Measurements from ENCODE around the gene CYBC1. TPM values are rescaled to one million over a fixed set of nuclear protein-coding genes. Genes with fewer than 3 reads are reported as not detected.

CYBC1 gene
- total and polyA plus RNA-seq, 9 of the 15 experiments (the other 6 are each of a cell fraction or from before 2014, with no cell fraction given) = 1.3 to 71.8 (median 49.9) TPM

DNA sequence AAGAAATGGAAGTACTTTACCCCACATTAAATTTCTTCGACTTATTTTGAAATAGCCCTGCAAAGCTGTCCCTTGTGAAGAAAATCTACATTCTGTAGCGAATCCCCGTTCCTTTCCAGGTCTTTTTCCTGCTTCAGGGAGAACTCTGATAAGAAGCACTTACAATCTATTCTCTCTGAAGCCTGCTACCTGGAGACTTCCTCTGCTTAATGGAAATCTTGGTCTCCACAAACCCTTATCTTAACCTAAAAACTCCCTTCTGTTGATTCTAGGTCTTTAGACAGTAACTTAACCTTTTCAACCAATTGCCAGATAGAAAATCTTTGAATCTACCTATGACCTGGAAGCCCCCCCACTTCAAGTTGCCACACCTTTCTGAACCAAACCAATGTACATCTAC, 1.6 kb upstream of the CYBC1 start (continued):
- TF ChIP-seq VEZF1 (CRISPR knock-in tag; IDR thresholded peaks at IDR 0.05) = peak; percentile 16; the same call in 1 of the 2 replicates

DNA sequence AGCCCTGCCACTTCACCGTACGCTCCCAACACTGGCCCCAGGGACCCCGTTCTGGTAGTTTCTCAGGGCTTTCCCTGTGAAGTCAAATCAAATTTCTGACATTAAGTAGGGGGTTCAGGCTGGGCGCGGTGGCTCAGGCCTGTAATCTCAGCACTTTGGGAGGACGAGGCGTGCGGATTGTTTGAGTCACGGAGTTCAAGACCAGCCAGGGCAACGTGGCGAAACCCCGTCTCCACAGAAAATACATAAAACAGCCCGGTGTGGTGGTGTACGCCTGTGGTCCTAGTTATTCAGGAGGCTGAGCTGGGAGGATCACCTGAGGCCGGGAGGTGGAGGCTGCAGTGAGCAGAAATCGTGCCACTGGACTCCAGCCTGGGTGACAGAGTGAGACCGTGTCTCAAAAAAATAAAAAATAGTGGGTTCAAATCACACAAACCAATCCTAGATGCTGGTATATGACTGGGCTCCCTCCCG, 632 bp downstream of the CYBC1 start:
- peaks cover 21 to 57% of the 10 kb centered on the region in 2 experiments for H3K4me1 ChIP-seq (replicated peaks in 1 of 2; ENCODE audit: control insufficient read depth in 2 of 2, insufficient read depth in 2 of 2, low read length in 2 of 2)
- DNase-seq (ENCODE audit: extremely low read depth in 1 of 4, low spot score in 3 of 4) = no peak
- H3K9ac ChIP-seq (ENCODE audit: insufficient read depth in 1 of 2, low read depth in 2 of 2, low read length in 2 of 2) = peak overlapping the region; percentile 85 to 99
- no peaks in the 10 kb centered on the region for H4K20me1 ChIP-seq (replicated peaks; ENCODE audit: control insufficient read depth, insufficient read depth, low read length)
- no peak for TF ChIP-seq E2F8 (IDR thresholded peaks at IDR 0.05; ENCODE audit: low read depth, partially characterized antibody)
- no peak for TF ChIP-seq NFATC3 (IDR thresholded peaks at IDR 0.05)
- TF ChIP-seq TCF7 (IDR thresholded peaks at IDR 0.05; ENCODE audit: borderline replicate concordance) = no peak
- 0 out of 2 replicates have a peak, but pooled peaks have one; percentile 30 for TF ChIP-seq ATF6 (CRISPR knock-in tag; IDR thresholded peaks at IDR 0.05)
- 0 out of 2 replicates have a peak, but pooled peaks have one; percentile 26 for TF ChIP-seq DPF2 (IDR thresholded peaks at IDR 0.05)
- TF ChIP-seq ZC3H4 (CRISPR knock-in tag; IDR thresholded peaks at IDR 0.05; ENCODE audit: borderline replicate concordance) = no peak; the same call in 1 of the 2 replicates
- TF ChIP-seq CREBBP (IDR thresholded peaks at IDR 0.05; ENCODE audit: low read depth, low read length) = no peak
- no peak for TF ChIP-seq DDX20 (tag; IDR thresholded peaks at IDR 0.05; ENCODE audit: low read depth)
- TF ChIP-seq ZNF12 (CRISPR knock-in tag; IDR thresholded peaks at IDR 0.05) = 0 out of 2 replicates have a peak, but pooled peaks have one; percentile 23
- no peak for TF ChIP-seq LCOR (CRISPR knock-in tag; IDR thresholded peaks at IDR 0.05)
- H2AFZ ChIP-seq (ENCODE audit: low read depth, low read length) = peak overlapping the region; percentile 93
- intact Hi-C loops (cut with micrococcal nuclease) = no loop called here
- CTCF ChIA-PET (ENCODE audit: low intra/inter-chr PET ratio) = interaction anchor here (0.6 kb wide), 1 partner anchor 290 kb away, joined by 4 read pairs; no protein-coding TSS in a partner anchor
- H3K27ac ChIP-seq (ENCODE audit: extremely low read depth, low read depth, low read length) = peak overlapping the region; percentile 85
- in situ Hi-C loops (cut with MboI) = no loop called here
- H3K79me2 ChIP-seq (ENCODE audit: control insufficient read depth, insufficient read depth, low read length) = peaks cover 27% of the 10 kb centered on the region
- BruUV-seq (replicated peaks) = no TSS peak
- WGBS (ENCODE audit: insufficient coverage, low coverage, missing lambda C conversion rate) = 18% methylated on average over 15 of the region's 18 CpGs
- H3K4me3 ChIP-seq = peak overlapping the region; percentile 93
- no peaks in the 10 kb centered on the region for H3K9me1 ChIP-seq (ENCODE audit: control insufficient read depth, insufficient read depth, low read length)
- no peak; the same call in 1 of the 3 replicates for ATAC-seq
- POLR2A ChIA-PET = interaction anchor here (1.1 kb wide), 1 partner anchor 16 kb away, joined by 4 read pairs; no protein-coding TSS in a partner anchor
- H3K4me2 ChIP-seq (ENCODE audit: insufficient read depth, low read length) = peak overlapping the region; percentile 90
- H3K9me3 ChIP-seq (replicated peaks; ENCODE audit: control insufficient read depth, insufficient read depth, low read depth, low read length) = no peaks in the 10 kb centered on the region
- no peak for FAIRE-seq
- peaks cover 10% of the 10 kb centered on the region; the same call in 2 of the 3 replicates for H3K36me3 ChIP-seq (ENCODE audit: control insufficient read depth, insufficient read depth, low read length)
- no peaks in the 10 kb centered on the region for H3K27me3 ChIP-seq (ENCODE audit: control insufficient read depth in 2 of 2, insufficient read depth in 2 of 2, low read length in 2 of 2)

Data from K562 (cell line).